Peyer's patch (tissue), 4 donors: Measurements from ENCODE around the gene TPM1. TPM values are rescaled to one million over a fixed set of nuclear protein-coding genes. Genes with fewer than 3 reads are reported as not detected.

Experiments used
- DNase-seq, 3 donors: peaks; one replicate each; pipeline ENCODE4 v3.0.0-alpha.2; 2017 to 2019
- H3K27ac ChIP-seq, 4 donors: fragments of 200-600 bp; sonication (generic); one replicate each; pipeline ENCODE4 v1.5.1; 2016 to 2019
- H3K27me3 ChIP-seq, 2 donors: fragments of 200-600 bp; sonication (generic); one replicate each; pipeline ENCODE4 v1.5.1; 2019
- H3K36me3 ChIP-seq, 3 donors: fragments of 200-600 bp; sonication (generic); one replicate each; pipeline ENCODE4 v1.5.1; 2016 to 2019
- H3K4me1 ChIP-seq, 4 donors: fragments of 200-600 bp; sonication (generic); one replicate each; pipeline ENCODE4 v1.5.1; 2016 to 2019
- H3K4me3 ChIP-seq, 4 donors: fragments of 200-600 bp; sonication (generic); 1 replicate in 3 of 4; 2 replicates in 1 of 4; pipeline ENCODE4 v1.5.1; 2016 to 2019; ENCODE audit warnings: mild to moderate bottlenecking in 1 of 4
- H3K9me3 ChIP-seq, 4 donors: fragments of 200-600 bp; sonication (generic); one replicate each; pipeline ENCODE4 v1.5.1; 2016 to 2019; ENCODE audit warnings: mild to moderate bottlenecking in 1 of 4
- POLR2A ChIP-seq, 2 donors: fragments of 450-650 bp; IDR thresholded peaks; one replicate each; pipeline ENCODE4 v1.5.1; 2017; ENCODE audit warnings: antibody characterized with exemption in 2 of 2, mild to moderate bottlenecking in 2 of 2, moderate library complexity in 2 of 2
- total RNA-seq, 4 donors: library from RNA; depleted of rRNA; stranded (reverse); fragments of >200 nt; gene quantifications; one replicate each; pipeline ENCODE4 v1.1.0, GENCODE V29; 2016
- TF ChIP-seq, protein P1 (sequence below), 6 experiments: fragments of 450-650 bp in 4 of 6; fragments of 200-600 bp in 2 of 6; sonication (generic) in 1 of 6; IDR thresholded peaks; one replicate each; pipeline ENCODE4 v1.5.1; 2017 to 2019; ENCODE audit warnings: antibody characterized with exemption in 6 of 6, mild to moderate bottlenecking in 3 of 6, moderate library complexity in 1 of 6

TPM1 gene
- total RNA-seq, 4 donors from 2014 or later, result 555 to 997 (median 617) TPM

DNA sequence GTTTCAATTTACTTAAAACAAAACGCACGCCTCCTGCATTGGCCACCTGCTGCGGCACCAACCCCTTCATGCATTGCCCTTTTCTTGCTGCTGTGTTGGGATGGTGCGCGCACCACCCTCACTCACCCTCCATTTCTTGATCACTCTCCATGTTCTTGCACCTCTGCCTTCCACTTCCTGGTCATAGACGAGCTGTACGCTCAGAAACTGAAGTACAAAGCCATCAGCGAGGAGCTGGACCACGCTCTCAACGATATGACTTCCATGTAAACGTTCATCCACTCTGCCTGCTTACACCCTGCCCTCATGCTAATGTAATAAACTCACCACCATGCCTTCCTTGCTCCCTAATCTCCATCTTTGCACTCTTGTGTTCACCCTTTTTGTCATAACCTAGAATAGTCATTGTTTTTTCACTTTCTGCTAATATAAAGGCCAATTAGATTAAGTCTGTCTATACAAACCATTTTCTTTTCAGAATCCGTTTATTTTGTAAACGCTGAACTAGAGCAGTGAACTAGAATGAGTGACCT is 21.4 kb downstream of the TPM1 start:
- no peaks in the 10 kb centered on the region for H3K27me3 ChIP-seq
- H3K9me3 ChIP-seq, result no peaks in the 10 kb centered on the region
- TF ChIP-seq POLR2A (IDR thresholded peaks at IDR 0.05), result no peak
- TF ChIP-seq, protein P1, sequence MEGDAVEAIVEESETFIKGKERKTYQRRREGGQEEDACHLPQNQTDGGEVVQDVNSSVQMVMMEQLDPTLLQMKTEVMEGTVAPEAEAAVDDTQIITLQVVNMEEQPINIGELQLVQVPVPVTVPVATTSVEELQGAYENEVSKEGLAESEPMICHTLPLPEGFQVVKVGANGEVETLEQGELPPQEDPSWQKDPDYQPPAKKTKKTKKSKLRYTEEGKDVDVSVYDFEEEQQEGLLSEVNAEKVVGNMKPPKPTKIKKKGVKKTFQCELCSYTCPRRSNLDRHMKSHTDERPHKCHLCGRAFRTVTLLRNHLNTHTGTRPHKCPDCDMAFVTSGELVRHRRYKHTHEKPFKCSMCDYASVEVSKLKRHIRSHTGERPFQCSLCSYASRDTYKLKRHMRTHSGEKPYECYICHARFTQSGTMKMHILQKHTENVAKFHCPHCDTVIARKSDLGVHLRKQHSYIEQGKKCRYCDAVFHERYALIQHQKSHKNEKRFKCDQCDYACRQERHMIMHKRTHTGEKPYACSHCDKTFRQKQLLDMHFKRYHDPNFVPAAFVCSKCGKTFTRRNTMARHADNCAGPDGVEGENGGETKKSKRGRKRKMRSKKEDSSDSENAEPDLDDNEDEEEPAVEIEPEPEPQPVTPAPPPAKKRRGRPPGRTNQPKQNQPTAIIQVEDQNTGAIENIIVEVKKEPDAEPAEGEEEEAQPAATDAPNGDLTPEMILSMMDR (IDR thresholded peaks at IDR 0.05), result no peak
- H3K36me3 ChIP-seq, result peaks cover 0 to 96% (median 0%) of the 10 kb centered on the region in 3 donors
- peak overlapping the region in 1 of 4 donors; percentile 9 for H3K27ac ChIP-seq
- DNase-seq, result no peak
- no peak overlapping the region for H3K4me3 ChIP-seq
- H3K4me1 ChIP-seq, result peaks cover 0 to 25% (median 0%) of the 10 kb centered on the region in 4 donors

DNA sequence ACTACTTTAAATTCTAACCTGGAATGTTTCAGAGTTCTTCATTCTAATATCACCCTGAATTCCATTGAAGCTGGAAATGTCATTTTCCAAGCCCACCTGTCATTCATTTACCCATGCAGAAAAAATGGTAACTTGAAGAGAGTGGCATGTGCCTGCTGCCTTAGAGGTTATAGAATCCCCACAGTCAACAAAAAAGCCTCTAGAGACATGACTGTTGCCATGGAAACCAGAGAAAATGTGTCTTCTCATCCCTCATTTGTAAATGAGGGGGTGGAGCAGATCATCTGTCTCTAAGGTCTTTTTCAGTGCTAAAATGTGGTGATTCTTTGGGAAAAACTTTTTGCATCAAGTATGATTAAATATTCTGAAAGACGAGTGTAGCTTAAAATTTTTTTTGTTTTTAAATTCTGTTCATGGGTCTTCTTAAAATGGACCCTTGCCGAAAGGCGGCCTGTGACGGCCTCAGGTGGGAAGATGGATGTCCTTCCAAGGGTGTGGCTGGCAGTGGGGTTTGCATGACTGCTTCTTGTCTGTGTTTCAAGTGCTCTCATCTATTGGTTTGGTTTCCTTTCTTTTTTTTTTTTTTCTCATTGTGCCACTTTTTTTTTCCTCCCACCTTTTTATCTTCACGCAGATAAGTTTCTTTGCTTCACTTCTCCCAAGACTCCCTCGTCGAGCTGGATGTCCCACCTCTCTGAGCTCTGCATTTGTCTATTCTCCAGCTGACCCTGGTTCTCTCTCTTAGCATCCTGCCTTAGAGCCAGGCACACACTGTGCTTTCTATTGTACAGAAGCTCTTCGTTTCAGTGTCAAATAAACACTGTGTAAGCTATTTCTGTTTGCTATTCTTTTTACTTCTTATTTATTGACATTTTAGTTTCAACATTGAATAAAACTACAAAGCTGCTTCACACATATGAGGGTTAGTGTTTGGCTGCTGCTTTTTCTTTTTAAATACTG is 23.0 kb downstream of the TPM1 start:
- Histone ChIP-seq H3K27me3 (no peaks in the 10 kb centered on the region), H3K9me3 (no peaks in the 10 kb centered on the region), H3K4me3 (no peak overlapping the region), H3K36me3 (peaks cover 0 to 93% (median 0%) of the 10 kb centered on the region in 3 donors), H3K27ac (peak overlapping the region in 1 of 4 donors; percentile 7), H3K4me1 (peaks cover 0 to 12% (median 0%) of the 10 kb centered on the region in 4 donors)
- DNase-seq, result no peak
- TF ChIP-seq POLR2A (IDR thresholded peaks at IDR 0.05), result no peak
- TF ChIP-seq, protein P1 (IDR thresholded peaks at IDR 0.05), result no peak

DNA sequence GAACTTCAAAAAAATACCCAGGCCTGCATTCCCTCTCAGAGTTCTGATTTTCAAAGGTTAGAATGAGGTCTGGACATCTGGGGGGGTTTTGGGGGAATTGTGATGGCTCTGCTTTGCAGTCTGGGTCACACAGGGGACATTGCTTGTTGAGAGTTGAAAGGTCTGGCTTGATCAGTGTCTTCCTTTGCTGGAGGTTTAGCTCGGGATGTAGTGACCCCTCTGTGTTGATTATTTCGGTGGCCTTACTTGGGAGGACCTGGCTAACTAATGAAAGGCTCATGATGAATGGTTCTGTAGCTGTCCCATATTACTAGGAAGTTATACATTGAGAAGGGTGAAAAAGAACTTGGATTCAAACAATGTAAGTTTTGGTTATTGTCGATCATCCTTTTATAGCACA is 23.7 kb downstream of the TPM1 start:
- peak overlapping the region in 1 of 4 donors; percentile 7 for H3K27ac ChIP-seq
- TF ChIP-seq, protein P1 (IDR thresholded peaks at IDR 0.05), result no peak
- no peak for TF ChIP-seq POLR2A (IDR thresholded peaks at IDR 0.05)

DNA sequence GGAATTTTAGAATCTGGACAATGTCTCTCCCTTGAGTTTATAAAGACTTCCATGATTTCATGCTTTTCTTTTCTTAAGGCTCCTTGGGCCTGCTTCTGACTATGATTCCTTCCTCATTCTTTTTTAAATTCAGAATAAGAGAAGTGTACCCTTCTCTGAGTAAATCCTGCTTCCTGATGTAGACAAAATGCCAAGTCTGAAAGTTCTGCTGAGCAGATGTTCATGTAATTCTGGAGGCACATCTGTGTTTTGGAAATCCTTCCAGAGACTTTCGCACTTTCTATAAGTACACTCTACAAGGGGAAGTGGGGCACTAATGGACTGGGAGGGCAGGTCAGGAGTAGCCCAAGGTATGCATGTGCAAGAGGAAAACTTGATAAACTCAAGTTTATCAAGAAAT is 24.8 kb downstream of the TPM1 start:
- Histone ChIP-seq H3K4me1 (no peaks in the 10 kb centered on the region), H3K4me3 (no peak overlapping the region), H3K27ac (no peak overlapping the region), H3K9me3 (no peaks in the 10 kb centered on the region), H3K27me3 (no peaks in the 10 kb centered on the region), H3K36me3 (peaks cover 0 to 76% (median 0%) of the 10 kb centered on the region in 3 donors)
- DNase-seq, result no peak
- TF ChIP-seq POLR2A (IDR thresholded peaks at IDR 0.05), result no peak
- TF ChIP-seq, protein P1 (IDR thresholded peaks at IDR 0.05), result no peak

More for the DNA sequence above, 23.7 kb downstream of the TPM1 start:
- H3K4me1 ChIP-seq, result peaks cover 0 to 4% (median 0%) of the 10 kb centered on the region in 4 donors
- no peaks in the 10 kb centered on the region for H3K9me3 ChIP-seq
- H3K36me3 ChIP-seq, result peaks cover 0 to 86% (median 0%) of the 10 kb centered on the region in 3 donors
- no peak overlapping the region for H3K4me3 ChIP-seq
- H3K27me3 ChIP-seq, result no peaks in the 10 kb centered on the region
- DNase-seq, result no peak

DNA sequence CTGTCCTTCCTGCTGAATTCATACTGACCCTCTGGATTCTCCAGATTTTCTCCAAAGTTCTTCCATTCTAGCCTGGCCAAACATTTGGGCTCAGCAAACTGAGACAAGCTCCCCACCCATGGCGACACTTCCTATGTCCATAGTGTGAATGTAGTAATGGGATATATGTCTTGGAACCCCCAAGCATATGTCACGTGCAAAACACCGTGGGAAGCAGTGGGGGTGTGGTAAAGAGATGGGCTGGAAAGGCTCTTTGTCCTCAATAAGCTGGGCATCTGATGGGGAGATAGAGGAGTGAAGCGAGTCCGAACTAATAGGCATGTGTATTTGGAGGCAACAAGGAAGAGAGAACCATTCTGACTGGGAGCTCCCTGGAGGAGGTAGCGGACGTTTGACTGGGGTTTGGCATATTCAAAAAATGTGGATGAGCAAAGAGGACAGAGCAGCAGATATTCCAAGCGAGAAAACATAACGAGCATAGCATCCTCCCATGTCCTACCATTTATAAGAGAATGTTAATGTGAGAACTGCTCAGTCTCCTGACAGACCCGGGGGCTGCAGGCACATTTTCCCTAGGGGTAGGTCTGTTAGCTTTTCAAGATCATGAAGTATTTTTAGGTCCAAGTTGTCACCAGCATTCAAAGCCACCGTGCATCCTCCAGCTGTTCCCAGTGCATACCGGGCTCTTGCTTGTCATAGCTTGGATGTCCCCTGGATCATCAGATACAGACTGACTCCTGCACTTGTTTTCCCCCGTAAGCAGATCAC is 25.6 kb downstream of the TPM1 start:
- Histone ChIP-seq H3K4me1 (peaks cover 0 to 5% (median 0%) of the 10 kb centered on the region in 4 donors), H3K4me3 (no peak overlapping the region), H3K27ac (no peak overlapping the region), H3K27me3 (no peaks in the 10 kb centered on the region), H3K36me3 (peaks cover 0 to 67% (median 0%) of the 10 kb centered on the region in 3 donors), H3K9me3 (no peaks in the 10 kb centered on the region)
- TF ChIP-seq, protein P1 (IDR thresholded peaks at IDR 0.05), result no peak
- no peak for TF ChIP-seq POLR2A (IDR thresholded peaks at IDR 0.05)
- DNase-seq, result no peak
